Neural cell (in vitro differentiated cells): Measurements from ENCODE around the gene BCL2L11.

Source experiments
- EP300 ChIP-seq: fragments of 450-650 bp; conservative IDR thresholded peaks from 2 replicates; pipeline ENCODE4 v1.6.1; 2014; ENCODE audit warnings: antibody characterized with exemption, mild to moderate bottlenecking, moderate library complexity; ENCODE audit not compliant: poor library complexity, severe bottlenecking
- EZH2 ChIP-seq: fragments of 200-600, 300-800 bp; shearing (Covaris generic), sonication (generic); IDR thresholded peaks from 2 replicates; pipeline ENCODE4 v1.6.1; 2014; ENCODE audit warnings: antibody characterized with exemption, low read length, borderline replicate concordance, mild to moderate bottlenecking; ENCODE audit not compliant: insufficient read depth, poor library complexity, severe bottlenecking
- POLR2AphosphoS5 ChIP-seq: IDR thresholded peaks from 2 replicates; pipeline ENCODE4 v1.6.1; 2012
- RAD21 ChIP-seq: fragments of 450-650 bp; conservative IDR thresholded peaks from 2 replicates; pipeline ENCODE4 v1.6.1; 2014; ENCODE audit warnings: antibody characterized with exemption, mild to moderate bottlenecking, moderate library complexity
- SMC3 ChIP-seq: fragments of 450-650 bp; conservative IDR thresholded peaks from 2 replicates; pipeline ENCODE4 v1.6.1; 2014; ENCODE audit warnings: antibody characterized with exemption, mild to moderate bottlenecking, moderate library complexity; ENCODE audit not compliant: poor library complexity
- TAF1 ChIP-seq: IDR thresholded peaks from 2 replicates; pipeline ENCODE4 v1.6.1; 2012; ENCODE audit warnings: low read depth
- TF ChIP-seq, protein P1 (sequence below): fragments of 450-650 bp; IDR thresholded peaks from 2 replicates; pipeline ENCODE4 v1.5.1; 2014; ENCODE audit warnings: antibody characterized with exemption, mild to moderate bottlenecking, moderate library complexity; ENCODE audit not compliant: poor library complexity, severe bottlenecking

DNA sequence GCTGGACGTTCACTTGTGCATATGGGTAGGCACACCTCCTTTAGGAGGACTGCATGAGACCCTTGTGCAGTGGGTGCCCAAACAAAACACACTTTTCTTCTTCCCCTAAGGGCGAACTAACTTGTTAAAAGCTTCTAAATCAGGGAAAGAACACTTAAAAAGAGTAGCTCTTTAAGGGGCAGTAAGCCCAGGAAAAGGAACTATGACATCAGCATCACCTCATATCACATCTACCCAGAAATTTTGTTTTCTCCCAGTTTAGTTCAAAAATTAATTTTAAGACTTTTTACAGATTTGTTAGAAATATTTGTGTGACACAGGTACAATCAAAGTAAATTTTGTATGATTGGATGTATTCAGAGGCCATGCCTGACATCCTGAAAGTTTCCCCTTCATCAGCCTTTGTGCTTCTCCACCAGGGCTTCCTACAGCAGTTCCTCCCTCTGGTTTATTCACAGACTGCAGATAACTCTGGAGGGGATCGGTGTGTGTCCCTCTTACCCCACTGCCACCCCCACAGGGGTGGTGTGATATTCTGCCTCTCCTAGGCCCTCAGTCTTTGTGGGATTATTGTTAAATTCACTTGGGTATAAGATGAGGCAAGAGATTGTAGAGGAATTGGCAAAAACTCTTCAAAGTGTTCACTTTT is 27.6 kb downstream of the BCL2L11 start:
- TF ChIP-seq EP300, result no peak
- TF ChIP-seq EZH2, result no peak
- TF ChIP-seq, protein P1, sequence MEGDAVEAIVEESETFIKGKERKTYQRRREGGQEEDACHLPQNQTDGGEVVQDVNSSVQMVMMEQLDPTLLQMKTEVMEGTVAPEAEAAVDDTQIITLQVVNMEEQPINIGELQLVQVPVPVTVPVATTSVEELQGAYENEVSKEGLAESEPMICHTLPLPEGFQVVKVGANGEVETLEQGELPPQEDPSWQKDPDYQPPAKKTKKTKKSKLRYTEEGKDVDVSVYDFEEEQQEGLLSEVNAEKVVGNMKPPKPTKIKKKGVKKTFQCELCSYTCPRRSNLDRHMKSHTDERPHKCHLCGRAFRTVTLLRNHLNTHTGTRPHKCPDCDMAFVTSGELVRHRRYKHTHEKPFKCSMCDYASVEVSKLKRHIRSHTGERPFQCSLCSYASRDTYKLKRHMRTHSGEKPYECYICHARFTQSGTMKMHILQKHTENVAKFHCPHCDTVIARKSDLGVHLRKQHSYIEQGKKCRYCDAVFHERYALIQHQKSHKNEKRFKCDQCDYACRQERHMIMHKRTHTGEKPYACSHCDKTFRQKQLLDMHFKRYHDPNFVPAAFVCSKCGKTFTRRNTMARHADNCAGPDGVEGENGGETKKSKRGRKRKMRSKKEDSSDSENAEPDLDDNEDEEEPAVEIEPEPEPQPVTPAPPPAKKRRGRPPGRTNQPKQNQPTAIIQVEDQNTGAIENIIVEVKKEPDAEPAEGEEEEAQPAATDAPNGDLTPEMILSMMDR, result no peak
- no peak for TF ChIP-seq POLR2AphosphoS5
- no peak for TF ChIP-seq TAF1
- TF ChIP-seq RAD21, result no peak
- TF ChIP-seq SMC3, result no peak
